HepG2 (cell line): ENCODE data around the gene PLRG1. TPM values are rescaled to one million over a fixed set of nuclear protein-coding genes. Genes with fewer than 3 reads are reported as not detected.

Source experiments
- ELF1 ChIP-seq: sonication (generic); formaldehyde crosslinking; IDR thresholded peaks from 2 replicates; pipeline ENCODE4 v1.4.0; 2020; ENCODE audit warnings: missing genetic modification reagents
- GTF3A ChIP-seq: sonication (generic); formaldehyde crosslinking; conservative IDR thresholded peaks from 2 replicates; pipeline ENCODE4 v1.4.0; 2020; ENCODE audit warnings: mild to moderate bottlenecking, missing genetic modification reagents
- JDP2 ChIP-seq: sonication (generic); formaldehyde crosslinking; IDR thresholded peaks from 2 replicates; pipeline ENCODE4 v1.8.1; 2022; ENCODE audit warnings: missing genetic modification reagents, borderline replicate concordance
- KLF13 ChIP-seq: sonication (generic); formaldehyde crosslinking; IDR thresholded peaks from 2 replicates; pipeline ENCODE4 v1.4.0; 2020; ENCODE audit warnings: mild to moderate bottlenecking, missing genetic modification reagents
- KLF6 ChIP-seq: IDR thresholded peaks from 2 replicates; pipeline ENCODE4 v1.8.0; 2016; ENCODE audit warnings: missing biosample characterization, missing genetic modification reagents
- NR3C1 ChIP-seq: sonication (generic); formaldehyde crosslinking; IDR thresholded peaks from 2 replicates; pipeline ENCODE4 v1.4.0; 2020; ENCODE audit warnings: missing genetic modification reagents
- RERE ChIP-seq: IDR thresholded peaks from 2 replicates; pipeline ENCODE4 v1.6.1; 2016; ENCODE audit warnings: low read depth, missing genetic modification reagents, missing compliant biosample characterization
- SALL2 ChIP-seq: sonication (generic); formaldehyde crosslinking; IDR thresholded peaks from 2 replicates; pipeline ENCODE4 v1.8.1; 2023; ENCODE audit warnings: mild to moderate bottlenecking, missing genetic modification reagents, inconsistent platforms
- ZBTB2 ChIP-seq: sonication (generic); formaldehyde crosslinking; IDR thresholded peaks from 2 replicates; pipeline ENCODE4 v1.8.0; 2022; ENCODE audit warnings: low read depth, missing genetic modification reagents
- ZNF101 ChIP-seq: sonication (generic); formaldehyde crosslinking; IDR thresholded peaks from 2 replicates; pipeline ENCODE4 v1.4.0; 2020; ENCODE audit warnings: mild to moderate bottlenecking, low read depth, missing genetic modification reagents, borderline replicate concordance
- ZNF260 ChIP-seq: sonication (generic); formaldehyde crosslinking; IDR thresholded peaks from 2 replicates; pipeline ENCODE4 v1.4.0; 2020; ENCODE audit warnings: missing genetic modification reagents, low read depth, mild to moderate bottlenecking, borderline replicate concordance
- ZNF276 ChIP-seq: sonication (generic); formaldehyde crosslinking; IDR thresholded peaks from 2 replicates; pipeline ENCODE4 v1.4.0; 2020; ENCODE audit warnings: mild to moderate bottlenecking, low read depth, missing genetic modification reagents
- ZNF382 ChIP-seq: sonication (generic); formaldehyde crosslinking; IDR thresholded peaks from 2 replicates; pipeline ENCODE4 v1.5.0; 2020; ENCODE audit warnings: missing genetic modification reagents, mild to moderate bottlenecking, borderline replicate concordance
- ZNF574 ChIP-seq: sonication (generic); formaldehyde crosslinking; IDR thresholded peaks from 2 replicates; pipeline ENCODE4 v1.4.0; 2020; ENCODE audit warnings: missing genetic modification reagents
- ZNF597 ChIP-seq: sonication (generic); formaldehyde crosslinking; IDR thresholded peaks from 2 replicates; pipeline ENCODE4 v1.5.0; 2020; ENCODE audit warnings: missing genetic modification reagents
- ZNF691 ChIP-seq: sonication (generic); formaldehyde crosslinking; IDR thresholded peaks from 2 replicates; pipeline ENCODE4 v1.4.0; 2020; ENCODE audit warnings: missing genetic modification reagents, low read depth, mild to moderate bottlenecking, borderline replicate concordance
- polyA plus RNA-seq, 8 experiments: library from polyadenylated mRNA; depleted of rRNA in 3 of 8; stranded (reverse) in 7 of 8; unstranded in 1 of 8; fragments of >200 nt; fragmentation: Illumina TruSeq in 4 of 8; extraction: Trizol in 4 of 8; gene quantifications; 2 replicates each; pipeline versions ENCODE4 v1.2.1 to v1.2.3, GENCODE V29; 2011 to 2016; ENCODE audit warnings: low read depth in 4 of 8, missing spikeins in 1 of 8, mixed read lengths in 1 of 8; ENCODE audit not compliant: insufficient read depth in 1 of 8
- total RNA-seq, 5 experiments: library from RNA; depleted of rRNA; stranded (reverse); fragments of >200 nt; fragmentation: Illumina TruSeq; extraction: Trizol; gene quantifications; 2 replicates each; pipeline ENCODE4 v1.2.3, GENCODE V29; 2016; ENCODE audit warnings: low read depth in 1 of 5

The PLRG1 gene
- total and polyA plus RNA-seq, 2 of the 13 experiments (the other 11 are each of a cell fraction or from before 2014, with no cell fraction given): 77.3 to 110 TPM

- TF ChIP-seq JDP2 (CRISPR knock-in tag): no peak
- TF ChIP-seq KLF13 (CRISPR knock-in tag): no peak
- peak; percentile 18; the same call in 1 of the 2 replicates for TF ChIP-seq ELF1 (CRISPR knock-in tag)
- no peak for TF ChIP-seq NR3C1 (CRISPR knock-in tag)
- TF ChIP-seq ZNF382 (CRISPR knock-in tag): no peak
- no peak for TF ChIP-seq SALL2 (CRISPR knock-in tag)
- no peak for TF ChIP-seq ZNF574 (CRISPR knock-in tag)
- TF ChIP-seq KLF6 (CRISPR knock-in tag): 0 out of 2 replicates have a peak, but pooled peaks have one; percentile 49
- TF ChIP-seq ZNF597 (CRISPR knock-in tag): no peak
- TF ChIP-seq ZNF276 (CRISPR knock-in tag): no peak
- no peak for TF ChIP-seq ZNF260 (CRISPR knock-in tag)
- no peak for TF ChIP-seq GTF3A (CRISPR knock-in tag)
- peak; percentile 92 for TF ChIP-seq RERE (CRISPR knock-in tag)
- no peak for TF ChIP-seq ZBTB2 (CRISPR knock-in tag)
- TF ChIP-seq ZNF101 (CRISPR knock-in tag): no peak
- TF ChIP-seq ZNF691 (CRISPR knock-in tag): no peak
Observed at GRCh38 chr4:154577324-154577723, 27.1 kb upstream of the PLRG1 start (continued).
